H9 (cell line): ENCODE results near the gene ATXN7. TPM values are rescaled to one million over a fixed set of nuclear protein-coding genes. Genes with fewer than 3 reads are reported as not detected.

Experiments used
- DNase-seq: peaks from one replicate; pipeline ENCODE4 v3.0.0-alpha.2; 2017
- H2AFZ ChIP-seq: one replicate; pipeline ENCODE4 v1.6.1; 2013; ENCODE audit warnings: mild to moderate bottlenecking, low read length, control low read depth, moderate library complexity
- H2AK5ac ChIP-seq: 2 replicates; pipeline ENCODE4 v1.6.1; 2013; ENCODE audit warnings: low read length, control low read depth, mixed read lengths; ENCODE audit not compliant: insufficient read length
- H2BK120ac ChIP-seq: one replicate; pipeline ENCODE4 v1.6.1; 2013; ENCODE audit warnings: low read depth, mild to moderate bottlenecking, low read length, control low read depth, inconsistent platforms; ENCODE audit not compliant: poor library complexity, severe bottlenecking
- H2BK12ac ChIP-seq: 2 replicates; pipeline ENCODE4 v1.6.1; 2013; ENCODE audit warnings: low read length, control low read depth, mixed read lengths, low read depth; ENCODE audit not compliant: insufficient read length
- H2BK15ac ChIP-seq: 2 replicates; pipeline ENCODE4 v1.6.1; 2013; ENCODE audit warnings: low read depth, low read length, control low read depth
- H2BK20ac ChIP-seq: one replicate; pipeline ENCODE4 v1.6.1; 2013; ENCODE audit warnings: low read depth, mild to moderate bottlenecking, low read length, control low read depth, inconsistent platforms; ENCODE audit not compliant: poor library complexity, severe bottlenecking
- H2BK5ac ChIP-seq: 2 replicates; pipeline ENCODE4 v1.6.1; 2013; ENCODE audit warnings: low read length, control low read depth, mixed read lengths; ENCODE audit not compliant: insufficient read length
- H3K14ac ChIP-seq: 2 replicates; pipeline ENCODE4 v1.6.1; 2013; ENCODE audit warnings: low read length, control low read depth; ENCODE audit not compliant: insufficient read depth
- H3K18ac ChIP-seq: 2 replicates; pipeline ENCODE4 v1.6.1; 2013; ENCODE audit warnings: low read depth, mild to moderate bottlenecking, mixed read lengths, low read length, control low read depth; ENCODE audit not compliant: insufficient read length
- H3K23ac ChIP-seq: 2 replicates; pipeline ENCODE4 v1.6.1; 2013; ENCODE audit warnings: low read length, control low read depth, mixed read lengths, low read depth; ENCODE audit not compliant: insufficient read length
- H3K23me2 ChIP-seq: 2 replicates; pipeline ENCODE4 v1.6.1; 2013; ENCODE audit warnings: low read depth, mild to moderate bottlenecking, mixed read lengths, low read length, control low read depth; ENCODE audit not compliant: insufficient read length, poor library complexity, severe bottlenecking
- H3K27ac ChIP-seq: 2 replicates; pipeline ENCODE4 v1.5.1; 2013; ENCODE audit warnings: low read length, control low read depth, mixed read lengths, low read depth; ENCODE audit not compliant: insufficient read length
- H3K27me3 ChIP-seq: 2 replicates; pipeline ENCODE4 v1.6.1; 2013; ENCODE audit warnings: low read length, control low read depth, inconsistent platforms; ENCODE audit not compliant: insufficient read depth
- H3K4ac ChIP-seq: 2 replicates; pipeline ENCODE4 v1.6.1; 2013; ENCODE audit warnings: low read depth, mild to moderate bottlenecking, control low read depth, inconsistent platforms, low read length, moderate library complexity
- H3K4me1 ChIP-seq: 2 replicates; pipeline ENCODE4 v1.6.1; 2013; ENCODE audit warnings: low read length, control low read depth, inconsistent platforms; ENCODE audit not compliant: insufficient read depth
- H3K4me2 ChIP-seq: 2 replicates; pipeline ENCODE4 v1.6.1; 2013; ENCODE audit warnings: low read length, control low read depth, mixed read lengths; ENCODE audit not compliant: insufficient read length, insufficient read depth
- H3K56ac ChIP-seq: 2 replicates; pipeline ENCODE4 v1.6.1; 2013; ENCODE audit warnings: low read depth, mild to moderate bottlenecking, mixed read lengths, low read length, control low read depth; ENCODE audit not compliant: insufficient read length
- H3K79me1 ChIP-seq: 2 replicates; pipeline ENCODE4 v1.6.1; 2013; ENCODE audit warnings: low read depth, mild to moderate bottlenecking, moderate library complexity, low read length, control low read depth, inconsistent platforms; ENCODE audit not compliant: insufficient read depth, poor library complexity, severe bottlenecking
- H3K79me2 ChIP-seq: 2 replicates; pipeline ENCODE4 v1.6.1; 2013; ENCODE audit warnings: low read length, control low read depth, inconsistent platforms; ENCODE audit not compliant: insufficient read depth
- H3K9ac ChIP-seq: 2 replicates; pipeline ENCODE4 v1.6.1; 2013; ENCODE audit warnings: low read length, control low read depth, mixed read lengths; ENCODE audit not compliant: insufficient read length; ENCODE audit errors: extremely low read depth
- H3K9me3 ChIP-seq: one replicate; pipeline ENCODE4 v1.6.1; 2013; ENCODE audit warnings: low read depth, low read length, inconsistent platforms; ENCODE audit not compliant: control insufficient read depth
- H3T11ph ChIP-seq: one replicate; pipeline ENCODE4 v1.6.1; 2013; ENCODE audit warnings: mild to moderate bottlenecking, low read length, control low read depth, inconsistent platforms
- H4K20me1 ChIP-seq: one replicate; pipeline ENCODE4 v1.6.1; 2013; ENCODE audit not compliant: control insufficient read depth, insufficient read length, insufficient read depth
- H4K5ac ChIP-seq: 2 replicates; pipeline ENCODE4 v1.6.1; 2013; ENCODE audit warnings: low read depth, mild to moderate bottlenecking, mixed read lengths, low read length, control low read depth; ENCODE audit not compliant: insufficient read length
- H4K8ac ChIP-seq: replicated peaks from 2 replicates; pipeline ENCODE4 v1.6.1; 2013; ENCODE audit warnings: low read length, control low read depth, mixed read lengths, low read depth; ENCODE audit not compliant: insufficient read length
- H4K91ac ChIP-seq: 2 replicates; pipeline ENCODE4 v1.6.1; 2013; ENCODE audit warnings: low read depth, mild to moderate bottlenecking, moderate library complexity, mixed read lengths, low read length, control low read depth; ENCODE audit not compliant: insufficient read length
- H3K27ac Mint-ChIP-seq, 3 experiments: 2 replicates in 2 of 3; 3 replicates in 1 of 3; pipeline ENCODE4 v1.8.0; 2020 to 2021; ENCODE audit warnings: mixed read lengths in 3 of 3, mild to moderate bottlenecking in 1 of 3, moderate library complexity in 1 of 3
- H3K27me3 Mint-ChIP-seq: 2 replicates; pipeline ENCODE4 v1.8.0; 2021; ENCODE audit warnings: low read depth, mild to moderate bottlenecking, moderate library complexity, mixed read lengths
- H3K36me3 Mint-ChIP-seq, 3 experiments: 2 replicates in 2 of 3; 3 replicates in 1 of 3; pipeline ENCODE4 v1.8.0; 2020 to 2021; ENCODE audit warnings: low read depth in 3 of 3, mixed read lengths in 3 of 3; ENCODE audit not compliant: insufficient read depth in 1 of 3
- H3K4me1 Mint-ChIP-seq, 2 experiments: 2 replicates each; pipeline ENCODE4 v1.8.0; 2020; ENCODE audit warnings: mixed read lengths in 2 of 2
- H3K4me3 Mint-ChIP-seq, 2 experiments: 2 replicates in 1 of 2; 3 replicates in 1 of 2; pipeline ENCODE4 v1.8.0; 2020 to 2021; ENCODE audit warnings: mild to moderate bottlenecking in 2 of 2, mixed read lengths in 2 of 2, moderate library complexity in 1 of 2
- H3K9me3 Mint-ChIP-seq, 2 experiments: 2 replicates in 1 of 2; 3 replicates in 1 of 2; pipeline ENCODE4 v1.8.0; 2020; ENCODE audit warnings: mild to moderate bottlenecking in 2 of 2, mixed read lengths in 2 of 2, moderate library complexity in 1 of 2
- CTCF ChIP-seq: fragments of 200-600 bp; sonication (generic); conservative IDR thresholded peaks from 3 replicates; pipeline ENCODE4 v1.8.0; 2021; ENCODE audit warnings: antibody characterized with exemption, mild to moderate bottlenecking
- WGBS: extraction: QIAGEN DNeasy Blood & Tissue Kit; methylation state at CpG from one replicate; pipeline ENCODE4 v1.1.7; 2013; ENCODE audit warnings: missing lambda C conversion rate, low lambda C conversion rate, mixed read lengths; ENCODE audit not compliant: insufficient read length; ENCODE audit errors: extremely low coverage; 5-methylcytosine and 5-hydroxymethylcytosine counted together
- total RNA-seq: library from RNA; stranded (reverse); gene quantifications from 2 replicates; pipeline ENCODE4 v1.2.1, GENCODE V29; 2021

ATXN7 gene
- total RNA-seq, 1 experiment from 2014 or later = 21.5 TPM

DNA sequence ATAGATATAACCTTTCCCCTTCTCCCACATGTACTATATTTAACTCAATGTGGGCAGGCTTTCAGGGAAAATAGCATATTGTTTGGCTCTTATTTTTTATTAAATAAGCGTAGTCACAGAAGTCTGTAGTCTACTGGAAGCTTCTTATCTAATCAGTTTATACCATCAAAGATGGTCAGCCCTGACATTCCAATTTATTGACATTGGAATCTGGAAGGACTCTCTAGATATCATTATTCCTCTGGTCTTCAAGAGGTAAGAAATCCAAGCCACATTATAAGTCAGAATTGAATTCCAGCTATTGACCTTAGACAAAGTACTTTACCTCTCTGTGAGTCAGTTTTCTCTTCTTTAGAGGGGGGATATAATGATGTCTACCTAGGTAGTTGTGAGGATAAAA, 87.0 kb downstream of the ATXN7 start:
- Histone ChIP-seq H3K27ac (no peak overlapping the region), H3K14ac (no peak overlapping the region), H4K91ac (no peak overlapping the region), H2BK15ac (no peak overlapping the region), H3K4me2 (no peak overlapping the region), H2BK12ac (no peak overlapping the region), H3K23me2 (no peaks in the 10 kb centered on the region), H3K4me1 (peaks cover 4% of the 10 kb centered on the region), H3K9me3 (no peaks in the 10 kb centered on the region), H3K18ac (no peak overlapping the region), H3K56ac (no peak overlapping the region), H4K20me1 (no peaks in the 10 kb centered on the region), H3K23ac (no peak overlapping the region), H3T11ph (no peak overlapping the region), H3K4ac (no peak overlapping the region), H4K5ac (no peak overlapping the region), H3K27me3 (no peaks in the 10 kb centered on the region), H4K8ac (no peak overlapping the region), H2AFZ (no peak overlapping the region), H3K79me2 (no peaks in the 10 kb centered on the region; the same call in 1 of the 2 replicates), H3K9ac (no peak overlapping the region), H3K79me1 (peaks cover 2% of the 10 kb centered on the region), H2AK5ac (no peak overlapping the region), H2BK20ac (no peak overlapping the region), H2BK5ac (no peak overlapping the region), H2BK120ac (no peak overlapping the region)
- no peaks in the 10 kb centered on the region for H3K27me3 Mint-ChIP-seq
- no CpG with 5 or more reads among the region's 1 CpG for WGBS
- peaks cover 26 to 45% of the 10 kb centered on the region in 2 experiments for H3K4me1 Mint-ChIP-seq
- no peak for DNase-seq
- TF ChIP-seq CTCF = no peak
- no peak overlapping the region for H3K27ac Mint-ChIP-seq
- no peak overlapping the region for H3K4me3 Mint-ChIP-seq
- H3K9me3 Mint-ChIP-seq = no peaks in the 10 kb centered on the region
- H3K36me3 Mint-ChIP-seq = peaks cover 0 to 7% (median 5%) of the 10 kb centered on the region in 3 experiments; a peak in 3 of 7 replicates
